ENCODE measurements around the gene OR4C45. TPM values are rescaled to one million over a fixed set of nuclear protein-coding genes. Genes with fewer than 3 reads are reported as not detected.
"Not testable (repeated sequence)": the region's sequence is repeated elsewhere in the genome, so short reads cannot be mapped to it uniquely, and the experiment has no call there.

The OR4C45 gene
- total and polyA plus RNA-seq, 8 donors = not detected

GRCh38 chr11:50044647-50045046, 12.0 kb downstream of the OR4C45 start:
- intact Hi-C loops (cut with DNase I; ENCODE audit: low total_unique reads) = no loop called here
- no peaks in the 10 kb centered on the region for H3K36me3 ChIP-seq
- no peak overlapping the region for H3K27ac ChIP-seq
- no peak overlapping the region for H3K4me3 ChIP-seq
- WGBS, 5 donors = 88 to 96% (median 92%) methylated on average over 2 of the region's 2 CpGs
- no peaks in the 10 kb centered on the region for H3K27me3 ChIP-seq
- no peak for DNase-seq
- TF ChIP-seq POLR2AphosphoS5 (IDR thresholded peaks at IDR 0.05) = no peak
- no peak for TF ChIP-seq CTCF (IDR thresholded peaks at IDR 0.05)
- TF ChIP-seq POLR2A (IDR thresholded peaks at IDR 0.05) = no peak
- TF ChIP-seq EP300 (IDR thresholded peaks at IDR 0.05) = no peak
- peaks cover 0 to 10% (median under 1%) of the 10 kb centered on the region in 4 donors for H3K9me3 ChIP-seq
- H3K4me1 ChIP-seq = no peaks in the 10 kb centered on the region

GRCh38 chr11:50063056-50063455, 30.4 kb downstream of the OR4C45 start:
- H3K4me3 ChIP-seq; H3K4me1 ChIP-seq; DNase-seq; H3K36me3 ChIP-seq; H3K27me3 ChIP-seq; H3K27ac ChIP-seq; intact Hi-C loops (cut with DNase I; ENCODE audit: low total_unique reads): not testable (repeated sequence)
- peaks cover 0 to 40% (median 21%) of the 10 kb centered on the region in 4 donors for H3K9me3 ChIP-seq
- 89 to 95% (median 91%) methylated on average over 10 to 22 of the region's 22 CpGs for WGBS, 5 donors

GRCh38 chr11:50070389-50070788, 37.7 kb downstream of the OR4C45 start:
- Histone ChIP-seq H3K36me3 (no peaks in the 10 kb centered on the region), H3K4me3 (no peak overlapping the region), H3K27ac (no peak overlapping the region), H3K4me1 (no peaks in the 10 kb centered on the region), H3K9me3 (peaks cover 3 to 61% (median 34%) of the 10 kb centered on the region in 4 donors), H3K27me3 (no peaks in the 10 kb centered on the region)
- no peak for DNase-seq
- intact Hi-C loops (cut with DNase I; ENCODE audit: low total_unique reads) = no loop called here
- WGBS, 5 donors = 52 to 63% (median 55%) methylated on average over 3 of the region's 3 CpGs
- TF ChIP-seq EP300 (IDR thresholded peaks at IDR 0.05) (no peak), CTCF (IDR thresholded peaks at IDR 0.05) (no peak), POLR2AphosphoS5 (IDR thresholded peaks at IDR 0.05) (no peak), POLR2A (IDR thresholded peaks at IDR 0.05) (no peak)

- intact Hi-C loops (cut with DNase I; ENCODE audit: low total_unique reads) = no loop called here
- H3K9me3 ChIP-seq = peaks cover 6 to 74% (median 45%) of the 10 kb centered on the region in 4 donors
These were observed 39.0 kb downstream of the OR4C45 start for GRCh38 chr11:50071584-50072225.

GRCh38 chr11:50072226-50073112, 39.8 kb downstream of the OR4C45 start:
- Histone ChIP-seq H3K9me3 (peaks cover 6 to 82% (median 53%) of the 10 kb centered on the region in 4 donors), H3K27me3 (no peaks in the 10 kb centered on the region), H3K4me1 (no peaks in the 10 kb centered on the region), H3K36me3 (no peaks in the 10 kb centered on the region), H3K27ac (no peak overlapping the region), H3K4me3 (no peak overlapping the region)
- DNase-seq = no peak
- intact Hi-C loops (cut with DNase I; ENCODE audit: low total_unique reads) = no loop called here
- TF ChIP-seq CTCF (IDR thresholded peaks at IDR 0.05) (no peak), EP300 (IDR thresholded peaks at IDR 0.05) (no peak), POLR2AphosphoS5 (IDR thresholded peaks at IDR 0.05) (no peak), POLR2A (IDR thresholded peaks at IDR 0.05) (no peak)
- WGBS, 5 donors = 66 to 74% (median 72%) methylated on average over 12 of the region's 12 CpGs

More at GRCh38 chr11:50071584-50072225, 39.0 kb downstream of the OR4C45 start:
- WGBS, 5 donors = 56 to 73% (median 62%) methylated on average over 9 of the region's 9 CpGs
- H3K36me3 ChIP-seq = no peaks in the 10 kb centered on the region
- H3K4me3 ChIP-seq = no peak overlapping the region
- DNase-seq = no peak
- TF ChIP-seq POLR2A (IDR thresholded peaks at IDR 0.05) = no peak
- no peaks in the 10 kb centered on the region for H3K4me1 ChIP-seq
- H3K27ac ChIP-seq = no peak overlapping the region
- H3K27me3 ChIP-seq = no peaks in the 10 kb centered on the region

Measured in stomach (tissue), 9 donors.